GM10847 (cell line): ENCODE data around the gene NPAS2.

Experiments
- POLR2A ChIP-seq: IDR thresholded peaks from 2 replicates; pipeline ENCODE4 v1.6.1; 2011; ENCODE audit not compliant: insufficient read length; ENCODE audit errors: extremely low read depth

Gene NPAS2

GRCh38 chr2:100976645-100977391, 156.9 kb downstream of the NPAS2 start:
- TF ChIP-seq POLR2A = no peak

- TF ChIP-seq POLR2A = no peak
Measured at GRCh38 chr2:100977511-100977910, 157.6 kb downstream of the NPAS2 start.

- no peak for TF ChIP-seq POLR2A
Measured at GRCh38 chr2:100978582-100979191, 158.7 kb downstream of the NPAS2 start.

- TF ChIP-seq POLR2A = no peak
Measured at GRCh38 chr2:100980046-100980445, 160.1 kb downstream of the NPAS2 start.

GRCh38 chr2:100981011-100981410, 161.1 kb downstream of the NPAS2 start:
- TF ChIP-seq POLR2A = no peak

- TF ChIP-seq POLR2A = no peak
Measured at GRCh38 chr2:100982431-100982861, 162.5 kb downstream of the NPAS2 start.

- no peak for TF ChIP-seq POLR2A
Measured at GRCh38 chr2:100983201-100983600, 163.3 kb downstream of the NPAS2 start.

- no peak for TF ChIP-seq POLR2A
Measured at GRCh38 chr2:100983684-100984310, 163.9 kb downstream of the NPAS2 start.

- TF ChIP-seq POLR2A = no peak
Measured at GRCh38 chr2:100984892-100985307, 165.0 kb downstream of the NPAS2 start.

GRCh38 chr2:100986157-100986556, 166.2 kb downstream of the NPAS2 start:
- TF ChIP-seq POLR2A = no peak

- TF ChIP-seq POLR2A = no peak
Measured at GRCh38 chr2:100987536-100987935, 167.6 kb downstream of the NPAS2 start.

GRCh38 chr2:100987974-100988373, 168.0 kb downstream of the NPAS2 start:
- TF ChIP-seq POLR2A = no peak

- TF ChIP-seq POLR2A = no peak
Measured at GRCh38 chr2:100988630-100989417, 168.9 kb downstream of the NPAS2 start.

GRCh38 chr2:100989666-100990065, 169.7 kb downstream of the NPAS2 start:
- TF ChIP-seq POLR2A = no peak

GRCh38 chr2:100990166-100990565, 170.2 kb downstream of the NPAS2 start:
- TF ChIP-seq POLR2A = no peak
